Small intestine (tissue), 7 donors: ENCODE data around the gene SMYD3. TPM values are rescaled to one million over a fixed set of nuclear protein-coding genes. Genes with fewer than 3 reads are reported as not detected.

Experiments used
- DNase-seq, 2 donors: peaks; one replicate each; pipeline versions ENCODE4 v3.0.0 to v3.0.0-alpha.2; 2013
- FAIRE-seq: peaks from 2 replicates; lab custom pipeline; 2012; peaks lifted over from hg19 to GRCh38; lab: Jason Lieb, UNC
- H3K27ac ChIP-seq, 3 donors: one replicate each; pipeline ENCODE4 v1.5.1; 2013; ENCODE audit warnings: low read length in 2 of 3, mild to moderate bottlenecking in 2 of 3, control low read depth in 1 of 3, inconsistent platforms in 1 of 3, low read depth in 1 of 3, moderate library complexity in 1 of 3
- H3K27me3 ChIP-seq, 3 donors: one replicate each; pipeline ENCODE4 v1.6.1; 2013; ENCODE audit warnings: low read length in 3 of 3, inconsistent platforms in 1 of 3; ENCODE audit not compliant: control insufficient read depth in 3 of 3, insufficient read depth in 3 of 3
- H3K36me3 ChIP-seq, 3 donors: one replicate each; pipeline ENCODE4 v1.6.1; 2013; ENCODE audit warnings: low read length in 3 of 3, inconsistent platforms in 1 of 3, low read depth in 1 of 3, mild to moderate bottlenecking in 1 of 3, moderate library complexity in 1 of 3; ENCODE audit not compliant: control insufficient read depth in 3 of 3, insufficient read depth in 2 of 3
- H3K4me1 ChIP-seq, 3 donors: one replicate each; pipeline ENCODE4 v1.6.1; 2013; ENCODE audit warnings: low read length in 2 of 3, inconsistent platforms in 1 of 3, low read depth in 1 of 3, mild to moderate bottlenecking in 1 of 3, moderate library complexity in 1 of 3; ENCODE audit not compliant: control insufficient read depth in 3 of 3, insufficient read depth in 2 of 3
- H3K4me3 ChIP-seq, 3 donors: one replicate each; pipeline ENCODE4 v1.5.1; 2013; ENCODE audit warnings: low read length in 3 of 3, control low read depth in 1 of 3, inconsistent platforms in 1 of 3, low read depth in 1 of 3, mild to moderate bottlenecking in 1 of 3, moderate library complexity in 1 of 3
- H3K9me3 ChIP-seq, 2 donors: one replicate each; pipeline ENCODE4 v1.6.1; 2013; ENCODE audit warnings: low read depth in 1 of 2, low read length in 1 of 2; ENCODE audit not compliant: control insufficient read depth in 2 of 2, insufficient read depth in 1 of 2
- WGBS, 3 donors: extraction: QIAGEN DNeasy Blood & Tissue Kit; methylation state at CpG; one replicate each; pipeline ENCODE4 v1.1.7; 2013; 5-methylcytosine and 5-hydroxymethylcytosine counted together
- polyA plus RNA-seq, 4 donors: library from polyadenylated mRNA; stranded (reverse) in 3 of 4; unstranded in 1 of 4; fragments of 200-250 nt in 3 of 4; fragments of 120-200 nt in 1 of 4; gene quantifications; one replicate each; pipeline versions ENCODE4 v1.2.1 to v1.2.3, GENCODE V29; 2013
- donor health status: healthy with polysubstance abuse.
- donor health status: control.
- donor health status: control.
- donor health status: Bipolar disorder and iron deficiency.
- donor health status: healthy.

SMYD3 gene
- polyA plus RNA-seq, 4 donors = 5.4 to 10.1 (median 8.5) TPM

DNA sequence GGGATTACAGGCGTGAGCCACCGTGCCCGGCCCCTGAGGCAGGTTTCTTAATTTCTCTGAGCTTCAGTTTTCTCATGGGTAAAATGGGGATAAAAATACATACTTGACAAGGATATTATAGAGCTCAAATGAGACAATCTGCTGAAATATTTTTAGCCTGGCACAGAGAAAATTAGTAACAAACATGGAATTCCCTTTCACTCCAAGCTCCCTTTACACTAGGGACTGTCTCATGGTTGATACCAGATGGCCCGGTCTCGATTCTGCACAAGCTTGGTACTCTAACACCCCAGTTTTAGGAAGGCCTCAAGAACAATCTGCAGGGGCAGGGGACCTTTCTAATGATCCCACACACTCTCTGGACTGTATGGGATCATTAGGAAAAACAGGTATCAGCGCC is 671.7 kb downstream of the SMYD3 start:
- no peak overlapping the region for H3K4me3 ChIP-seq
- H3K27ac ChIP-seq = no peak overlapping the region
- peaks cover 0 to 4% of the 10 kb centered on the region in 2 donors for H3K9me3 ChIP-seq
- DNase-seq = no peak
- H3K4me1 ChIP-seq = no peaks in the 10 kb centered on the region
- no peaks in the 10 kb centered on the region for H3K27me3 ChIP-seq
- FAIRE-seq = no peak
- H3K36me3 ChIP-seq = no peaks in the 10 kb centered on the region
- 92 to 95% (median 94%) methylated on average over 6 of the region's 6 CpGs for WGBS, 3 donors

DNA sequence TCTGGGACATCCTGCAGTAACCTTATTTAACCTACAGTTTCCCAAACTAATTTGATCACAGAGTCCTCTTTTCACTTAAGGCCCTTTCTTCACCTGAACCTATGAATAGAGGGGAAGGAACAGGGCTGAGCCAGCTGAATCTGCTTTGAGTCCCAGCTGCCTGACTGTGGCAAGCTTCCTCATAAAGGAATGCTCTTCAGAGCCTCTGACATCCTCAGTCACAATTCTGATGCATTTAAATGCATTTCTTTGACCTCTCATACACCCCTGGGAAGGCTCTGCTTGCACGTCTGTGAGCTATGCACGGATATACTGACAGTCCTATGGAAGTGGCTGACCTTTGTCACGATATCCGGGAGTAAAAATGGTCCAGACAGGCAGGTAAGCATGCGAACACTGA is 673.1 kb downstream of the SMYD3 start:
- peaks cover 0 to 4% of the 10 kb centered on the region in 2 donors for H3K9me3 ChIP-seq
- H3K27ac ChIP-seq = no peak overlapping the region
- no peak for FAIRE-seq
- H3K4me3 ChIP-seq = no peak overlapping the region
- no peaks in the 10 kb centered on the region for H3K36me3 ChIP-seq
- 94 to 95% (median 94%) methylated on average over 5 of the region's 5 CpGs for WGBS, 3 donors
- no peaks in the 10 kb centered on the region for H3K4me1 ChIP-seq
- DNase-seq = no peak
- no peaks in the 10 kb centered on the region for H3K27me3 ChIP-seq

DNA sequence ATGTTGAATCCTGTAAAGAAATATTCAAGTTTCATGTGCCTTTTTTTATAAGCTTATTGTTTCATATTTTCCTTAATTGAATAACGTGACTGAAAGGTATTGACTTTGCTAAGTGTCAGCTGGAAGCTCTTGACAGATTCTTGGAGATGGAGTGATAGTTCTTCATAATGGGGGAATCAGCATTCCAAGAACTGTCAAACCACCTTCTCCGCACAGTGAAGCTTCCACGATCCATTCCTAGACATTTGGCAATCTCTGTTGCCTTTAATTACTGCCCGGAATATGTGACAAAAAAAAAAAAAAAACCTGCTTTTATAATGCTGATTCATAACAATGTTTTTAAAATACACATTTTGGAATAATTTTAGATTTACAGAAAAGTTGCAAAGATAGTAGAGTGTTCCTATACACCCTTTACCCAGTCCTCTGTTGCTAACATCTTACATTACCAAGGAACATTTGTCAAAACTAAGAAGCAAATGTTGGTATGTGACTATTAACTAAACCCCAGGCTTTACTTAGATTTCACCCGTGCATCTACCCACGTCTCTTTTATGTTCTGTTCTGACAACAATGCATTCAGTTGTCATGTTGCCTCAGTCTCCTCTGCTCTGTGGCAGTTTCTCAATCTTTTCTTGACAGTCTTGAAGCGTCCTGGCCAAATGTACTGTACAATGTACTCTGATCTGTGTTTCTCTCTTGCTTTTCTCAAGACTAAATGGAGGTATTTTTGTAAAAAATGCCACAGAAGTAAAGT is 674.1 kb downstream of the SMYD3 start:
- peaks cover 0 to 4% of the 10 kb centered on the region in 2 donors for H3K9me3 ChIP-seq
- H3K4me1 ChIP-seq = no peaks in the 10 kb centered on the region
- DNase-seq = no peak
- H3K27ac ChIP-seq = no peak overlapping the region
- FAIRE-seq = no peak
- H3K4me3 ChIP-seq = no peak overlapping the region
- H3K27me3 ChIP-seq = no peaks in the 10 kb centered on the region
- WGBS, 3 donors = 91 to 93% (median 92%) methylated on average over 7 of the region's 7 CpGs
- no peaks in the 10 kb centered on the region for H3K36me3 ChIP-seq

DNA sequence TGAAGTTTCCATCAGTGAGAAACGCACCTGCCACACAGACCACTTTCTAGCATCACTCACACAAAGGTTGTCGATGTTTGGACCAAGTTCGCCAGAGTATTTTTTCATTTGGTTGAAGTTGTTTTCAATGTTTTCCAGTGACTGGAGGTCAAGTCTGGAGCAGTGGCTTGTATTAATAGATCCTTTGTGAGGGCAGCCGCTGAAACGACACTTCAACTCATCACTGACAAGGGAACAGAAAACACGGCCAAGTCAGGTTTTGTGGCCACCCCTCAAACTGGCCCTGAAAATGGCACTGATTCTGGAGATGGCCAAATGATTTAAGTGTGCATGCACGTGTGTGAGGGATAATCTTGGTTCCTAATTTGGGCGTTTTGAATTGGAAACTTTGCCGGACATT is 675.6 kb downstream of the SMYD3 start:
- DNase-seq (no peak), FAIRE-seq (no peak)
- H3K9me3 ChIP-seq = peaks cover 0 to 4% of the 10 kb centered on the region in 2 donors
- H3K27ac ChIP-seq = no peak overlapping the region
- WGBS, 3 donors = 84 to 88% (median 88%) methylated on average over 9 of the region's 9 CpGs
- H3K36me3 ChIP-seq = no peaks in the 10 kb centered on the region
- H3K4me1 ChIP-seq = no peaks in the 10 kb centered on the region
- no peaks in the 10 kb centered on the region for H3K27me3 ChIP-seq
- no peak overlapping the region for H3K4me3 ChIP-seq

DNA sequence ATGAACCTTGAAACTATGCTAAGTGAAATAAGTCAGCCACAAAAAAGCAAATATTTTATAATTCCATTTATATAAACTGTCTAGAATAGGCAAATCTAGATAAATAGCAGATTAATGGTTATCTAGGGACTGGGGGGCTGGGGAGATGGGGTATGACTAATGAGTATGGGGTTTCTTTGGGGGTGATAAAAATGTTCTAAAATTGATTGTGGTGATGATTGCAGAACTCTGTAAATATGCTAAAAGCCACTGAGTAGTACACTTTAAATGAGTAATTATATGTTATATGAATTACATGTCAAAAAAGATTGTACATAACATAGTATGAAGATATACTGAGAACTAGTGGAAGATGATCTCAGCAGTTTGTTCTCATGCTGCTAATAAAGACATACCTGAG is 677.3 kb downstream of the SMYD3 start:
- Histone ChIP-seq H3K36me3 (no peaks in the 10 kb centered on the region), H3K9me3 (peaks cover 0 to 4% of the 10 kb centered on the region in 2 donors), H3K4me3 (no peak overlapping the region), H3K27ac (no peak overlapping the region), H3K4me1 (no peaks in the 10 kb centered on the region), H3K27me3 (no peaks in the 10 kb centered on the region)
- FAIRE-seq (no peak), DNase-seq (no peak)

DNA sequence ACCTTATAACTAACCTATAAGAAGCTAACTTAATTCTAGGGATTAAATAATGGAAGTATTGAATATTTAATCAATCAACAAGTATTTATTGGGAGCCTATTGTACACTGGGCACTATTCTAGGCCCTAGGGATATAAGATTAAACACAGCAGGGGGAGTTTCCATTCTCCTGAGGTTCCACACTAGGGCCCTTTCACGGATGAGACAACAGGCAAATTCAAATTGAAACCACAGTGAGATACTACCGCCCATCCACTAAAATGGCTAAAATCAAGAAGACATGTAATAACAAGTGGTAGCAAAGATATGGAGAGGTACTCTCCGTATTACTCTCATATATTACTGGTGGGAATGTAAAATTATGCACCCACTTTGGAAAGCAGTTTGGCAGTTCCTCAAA is 677.9 kb downstream of the SMYD3 start:
- no peak overlapping the region for H3K4me3 ChIP-seq
- WGBS, 3 donors = 83 to 90% (median 86%) methylated on average over 3 of the region's 3 CpGs
- FAIRE-seq = no peak

DNA sequence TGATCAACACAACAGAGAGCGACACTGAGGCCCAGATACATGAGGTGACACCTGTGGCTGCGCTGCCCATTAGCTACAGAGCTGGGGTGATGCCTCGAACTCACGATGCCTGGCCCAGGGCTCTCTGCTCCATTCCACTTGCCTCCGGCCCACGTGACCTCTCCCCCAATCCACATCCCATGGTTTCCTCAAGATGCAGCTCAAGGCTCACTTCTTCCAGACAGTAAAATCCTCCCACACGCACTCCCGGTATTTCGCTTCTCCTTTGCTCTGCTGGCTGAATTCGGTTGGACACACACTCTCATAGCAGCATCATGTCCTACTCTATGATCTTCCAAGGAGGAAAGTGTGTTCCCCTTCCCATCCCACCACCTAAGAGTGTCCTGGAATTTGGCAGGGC is 679.8 kb downstream of the SMYD3 start:
- 96 to 97% (median 97%) methylated on average over 10 of the region's 10 CpGs for WGBS, 3 donors
- DNase-seq (no peak), FAIRE-seq (no peak)
- Histone ChIP-seq H3K27me3 (no peaks in the 10 kb centered on the region), H3K9me3 (peaks cover 0 to 4% of the 10 kb centered on the region in 2 donors), H3K4me1 (no peaks in the 10 kb centered on the region), H3K27ac (no peak overlapping the region), H3K4me3 (no peak overlapping the region), H3K36me3 (no peaks in the 10 kb centered on the region)

More for the DNA sequence above, 677.9 kb downstream of the SMYD3 start:
- no peak overlapping the region for H3K27ac ChIP-seq
- H3K9me3 ChIP-seq = peaks cover 0 to 4% of the 10 kb centered on the region in 2 donors
- no peaks in the 10 kb centered on the region for H3K4me1 ChIP-seq
- H3K27me3 ChIP-seq = no peaks in the 10 kb centered on the region
- DNase-seq = no peak
- no peaks in the 10 kb centered on the region for H3K36me3 ChIP-seq

DNA sequence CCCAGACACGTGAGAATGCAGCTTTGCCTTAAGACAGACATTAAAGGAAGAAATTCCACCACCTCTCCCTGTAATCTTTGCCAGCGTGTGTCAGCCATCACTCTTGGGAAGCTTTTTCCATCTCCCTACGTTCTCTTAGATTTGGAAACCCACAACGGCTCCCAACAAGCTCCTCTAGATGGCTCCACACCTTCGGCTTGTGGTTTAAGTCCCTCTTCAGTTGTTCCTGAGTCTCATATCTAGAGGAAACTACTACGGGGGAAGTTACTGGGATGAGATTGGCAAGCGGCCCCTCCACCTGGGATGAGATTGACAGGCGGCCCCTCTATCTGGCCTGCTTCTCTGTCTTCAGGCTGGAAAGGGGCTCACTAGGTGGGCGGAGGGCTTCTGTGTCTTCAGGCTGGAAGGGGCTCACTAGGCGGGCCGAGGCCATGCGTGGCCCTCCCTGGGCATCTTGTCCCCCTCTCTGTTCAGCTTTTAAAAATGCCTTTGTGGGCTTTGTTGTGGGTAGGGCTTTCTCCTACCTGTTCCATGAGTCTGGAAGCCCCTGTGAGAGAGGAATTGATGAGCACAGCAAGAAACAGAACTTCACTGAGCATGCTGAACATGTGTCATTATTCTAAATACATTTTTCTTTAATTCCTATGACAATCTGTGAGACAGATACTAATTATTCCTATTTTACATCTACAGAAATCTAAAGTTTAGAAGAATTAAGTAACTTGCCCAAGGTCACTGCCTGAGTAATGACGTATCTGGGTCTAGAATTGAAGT is 681.8 kb downstream of the SMYD3 start:
- no peak overlapping the region for H3K27ac ChIP-seq
- no peaks in the 10 kb centered on the region for H3K9me3 ChIP-seq
- no peaks in the 10 kb centered on the region for H3K4me1 ChIP-seq
- no peaks in the 10 kb centered on the region for H3K36me3 ChIP-seq
- H3K27me3 ChIP-seq = no peaks in the 10 kb centered on the region
- 88 to 93% (median 90%) methylated on average over 13 of the region's 13 CpGs for WGBS, 3 donors
- FAIRE-seq (no peak), DNase-seq (no peak)
- no peak overlapping the region for H3K4me3 ChIP-seq
